ENCODE results near the gene BLZF1. TPM values are rescaled to one million over a fixed set of nuclear protein-coding genes. Genes with fewer than 3 reads are reported as not detected.

The BLZF1 gene
- total RNA-seq, 1 experiment from 2014 or later, result 14.3 TPM

DNA sequence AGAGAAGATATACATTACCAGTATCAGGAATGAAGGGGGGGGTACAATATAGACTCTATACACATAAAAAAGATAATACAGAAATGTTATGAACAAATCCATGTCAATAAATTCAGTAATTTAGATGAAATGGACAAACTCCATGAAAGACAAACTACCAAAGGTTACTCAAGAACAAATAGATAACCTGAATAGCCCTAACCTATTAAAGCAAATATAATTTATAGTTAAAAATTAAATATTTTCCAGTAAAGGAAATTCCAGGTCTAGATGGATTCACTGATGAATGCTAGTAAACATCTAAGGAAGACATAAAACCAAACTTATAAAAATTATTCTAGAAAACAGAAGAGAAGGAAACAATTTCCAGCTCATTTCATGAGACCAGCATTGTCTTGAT is 13.2 kb downstream of the BLZF1 start:
- H3K23me2 ChIP-seq (ENCODE audit: insufficient read length, low read depth, low read length, poor library complexity, severe bottlenecking), result no peaks in the 10 kb centered on the region
- H3K27me3 Mint-ChIP-seq (ENCODE audit: low read depth), result no peaks in the 10 kb centered on the region
- no peak overlapping the region for H3K4me3 Mint-ChIP-seq
- no peaks in the 10 kb centered on the region for H3K79me1 ChIP-seq (ENCODE audit: insufficient read depth, low read depth, low read length, poor library complexity, severe bottlenecking)
- H3K9ac ChIP-seq (ENCODE audit: extremely low read depth, insufficient read length, low read length), result no peak overlapping the region
- no peak for DNase-seq
- H3K27me3 ChIP-seq (ENCODE audit: insufficient read depth, low read length), result no peaks in the 10 kb centered on the region
- H4K20me1 ChIP-seq (ENCODE audit: control insufficient read depth, insufficient read depth, insufficient read length), result no peaks in the 10 kb centered on the region
- H3K4ac ChIP-seq (ENCODE audit: low read depth, low read length), result no peak overlapping the region
- H3K4me2 ChIP-seq (ENCODE audit: insufficient read depth, insufficient read length, low read length), result no peak overlapping the region
- no peak overlapping the region for H4K8ac ChIP-seq (replicated peaks; ENCODE audit: insufficient read length, low read depth, low read length)
- no peak overlapping the region for H2BK12ac ChIP-seq (ENCODE audit: insufficient read length, low read depth, low read length)
- no peak overlapping the region for H4K5ac ChIP-seq (ENCODE audit: insufficient read length, low read depth, low read length)
- no peak overlapping the region for H2AK5ac ChIP-seq (ENCODE audit: insufficient read length, low read length)
- H2BK5ac ChIP-seq (ENCODE audit: insufficient read length, low read length), result no peak overlapping the region
- no peak overlapping the region for H3K27ac ChIP-seq (ENCODE audit: insufficient read length, low read depth, low read length)
- H3K79me2 ChIP-seq (ENCODE audit: insufficient read depth, low read length), result no peaks in the 10 kb centered on the region
- no peaks in the 10 kb centered on the region for H3K9me3 Mint-ChIP-seq
- H3K4me1 Mint-ChIP-seq, result no peaks in the 10 kb centered on the region
- H3K36me3 Mint-ChIP-seq (ENCODE audit: insufficient read depth in 1 of 3, low read depth in 3 of 3), result peaks cover 0 to 32% (median 14%) of the 10 kb centered on the region in 3 experiments; a peak in 5 of 7 replicates
- H3K9me3 ChIP-seq (ENCODE audit: control insufficient read depth, low read depth, low read length), result no peaks in the 10 kb centered on the region
- H3K18ac ChIP-seq (ENCODE audit: insufficient read length, low read depth, low read length), result no peak overlapping the region
- H3K4me1 ChIP-seq (ENCODE audit: insufficient read depth, low read length), result no peaks in the 10 kb centered on the region
- TF ChIP-seq, protein P1, sequence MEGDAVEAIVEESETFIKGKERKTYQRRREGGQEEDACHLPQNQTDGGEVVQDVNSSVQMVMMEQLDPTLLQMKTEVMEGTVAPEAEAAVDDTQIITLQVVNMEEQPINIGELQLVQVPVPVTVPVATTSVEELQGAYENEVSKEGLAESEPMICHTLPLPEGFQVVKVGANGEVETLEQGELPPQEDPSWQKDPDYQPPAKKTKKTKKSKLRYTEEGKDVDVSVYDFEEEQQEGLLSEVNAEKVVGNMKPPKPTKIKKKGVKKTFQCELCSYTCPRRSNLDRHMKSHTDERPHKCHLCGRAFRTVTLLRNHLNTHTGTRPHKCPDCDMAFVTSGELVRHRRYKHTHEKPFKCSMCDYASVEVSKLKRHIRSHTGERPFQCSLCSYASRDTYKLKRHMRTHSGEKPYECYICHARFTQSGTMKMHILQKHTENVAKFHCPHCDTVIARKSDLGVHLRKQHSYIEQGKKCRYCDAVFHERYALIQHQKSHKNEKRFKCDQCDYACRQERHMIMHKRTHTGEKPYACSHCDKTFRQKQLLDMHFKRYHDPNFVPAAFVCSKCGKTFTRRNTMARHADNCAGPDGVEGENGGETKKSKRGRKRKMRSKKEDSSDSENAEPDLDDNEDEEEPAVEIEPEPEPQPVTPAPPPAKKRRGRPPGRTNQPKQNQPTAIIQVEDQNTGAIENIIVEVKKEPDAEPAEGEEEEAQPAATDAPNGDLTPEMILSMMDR (conservative IDR thresholded peaks at IDR 0.05), result no peak
- H3K14ac ChIP-seq (ENCODE audit: insufficient read depth, low read length), result no peak overlapping the region
- no peak overlapping the region for H3T11ph ChIP-seq (ENCODE audit: low read length)
- no peak overlapping the region for H3K27ac Mint-ChIP-seq
- H2BK120ac ChIP-seq (ENCODE audit: low read depth, low read length, poor library complexity, severe bottlenecking), result no peak overlapping the region
- H3K56ac ChIP-seq (ENCODE audit: insufficient read length, low read depth, low read length), result no peak overlapping the region
- no peak overlapping the region for H2BK20ac ChIP-seq (ENCODE audit: low read depth, low read length, poor library complexity, severe bottlenecking)
- no peak overlapping the region for H2BK15ac ChIP-seq (ENCODE audit: low read depth, low read length)
- H3K23ac ChIP-seq (ENCODE audit: insufficient read length, low read depth, low read length), result no peak overlapping the region
- H4K91ac ChIP-seq (ENCODE audit: insufficient read length, low read depth, low read length), result no peak overlapping the region
- H2AFZ ChIP-seq (ENCODE audit: low read length), result no peak overlapping the region
